HG02763 (cell line): ENCODE measurements around the gene STARD13.

ENCODE experiments used
- ATAC-seq: cut with Tn5 transposase; IDR thresholded peaks from one replicate; pipeline ENCODE4 v1.9.1; 2021; ENCODE audit warnings: mild to moderate bottlenecking, moderate library complexity; ENCODE audit not compliant: unreplicated experiment

STARD13 gene

DNA sequence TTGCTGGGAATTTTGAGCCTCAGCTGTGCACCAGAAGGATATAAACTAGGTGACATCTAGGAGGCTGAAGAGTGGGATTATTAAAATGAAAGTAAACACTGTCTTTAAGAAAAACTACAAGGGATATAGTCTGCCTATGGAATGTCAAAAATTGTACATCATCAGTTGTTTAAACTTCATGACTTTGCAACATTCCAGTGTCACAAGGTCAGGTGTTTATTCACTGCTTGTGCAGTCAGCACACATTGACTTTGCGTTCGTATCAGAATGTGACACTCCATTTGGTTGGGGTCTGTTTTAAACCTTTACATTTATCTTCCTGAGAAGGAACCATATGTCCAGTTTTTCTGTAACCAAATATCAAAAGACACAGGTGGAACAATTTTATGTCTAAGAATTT is 183.7 kb downstream of the STARD13 start:
- no peak for ATAC-seq

DNA sequence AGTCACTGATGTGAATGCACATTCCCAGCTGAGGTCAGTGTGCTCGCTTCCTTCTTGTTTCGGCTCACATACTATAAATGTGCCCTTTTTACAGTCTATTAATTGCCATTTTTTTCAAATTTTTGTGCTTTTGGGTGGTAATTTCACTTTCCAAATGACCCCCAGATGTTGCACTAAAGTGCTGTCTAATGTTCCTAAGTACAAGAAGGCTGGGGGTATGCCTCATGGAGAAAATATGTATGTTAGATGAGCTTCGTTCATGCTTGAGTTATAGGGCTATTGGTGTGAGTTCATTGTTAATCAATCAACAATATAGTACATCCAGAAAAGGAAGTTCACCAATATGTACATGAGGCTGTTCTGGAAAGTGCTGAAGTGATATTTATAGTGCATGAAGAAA is 184.7 kb downstream of the STARD13 start:
- ATAC-seq, result no peak

DNA sequence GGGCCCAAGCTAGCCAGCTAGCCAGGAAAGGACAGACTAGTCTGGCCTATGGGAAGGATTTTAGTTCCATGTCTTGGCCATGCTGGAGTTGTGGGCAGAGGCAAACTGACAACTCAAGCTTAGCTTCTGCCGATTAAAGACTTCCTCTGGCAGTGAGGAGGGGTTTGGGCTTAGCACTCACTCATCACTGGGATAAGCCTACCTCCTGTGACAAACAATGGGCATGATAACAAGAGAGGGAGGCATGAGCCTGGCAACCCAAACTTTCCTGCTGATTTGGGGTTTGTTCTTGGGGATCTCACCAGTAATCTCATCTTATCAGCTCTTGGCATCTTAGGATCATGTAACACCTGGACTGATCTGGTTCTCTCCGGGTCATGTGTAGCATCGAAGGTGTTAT is 185.7 kb downstream of the STARD13 start:
- no peak for ATAC-seq

DNA sequence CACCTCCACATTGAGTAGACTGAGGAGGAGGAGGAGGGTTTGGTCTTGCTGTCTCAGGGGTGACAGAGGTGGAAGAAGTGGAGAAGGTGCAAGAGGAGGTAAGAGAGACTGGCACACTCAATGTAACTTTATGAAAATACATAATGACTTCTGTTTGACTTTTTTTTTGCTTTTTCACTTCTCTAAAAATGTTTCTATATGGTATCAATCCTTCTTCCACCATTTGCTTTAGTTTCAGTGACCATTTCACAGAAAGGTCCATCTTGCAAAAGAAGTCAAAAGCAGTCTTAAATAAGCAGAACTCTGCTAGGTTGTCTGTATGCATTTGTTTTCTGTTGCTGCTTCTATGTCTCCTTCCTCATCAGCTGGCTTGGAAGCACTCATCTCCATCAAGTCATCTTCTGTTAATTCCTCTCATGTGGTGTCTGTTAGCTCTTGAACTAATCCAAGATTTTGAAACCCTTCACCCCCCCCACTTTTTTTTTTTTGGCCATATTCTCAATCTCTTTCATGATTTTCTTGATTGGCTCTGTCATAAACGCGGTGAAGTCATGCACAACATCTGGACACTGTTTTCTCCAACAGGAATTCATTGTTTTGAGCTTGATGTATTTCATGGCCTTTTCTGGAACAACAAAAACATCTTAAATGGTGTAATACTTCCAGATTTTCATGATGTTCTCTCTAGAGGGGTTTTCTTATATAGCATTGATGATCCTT is 188.5 kb downstream of the STARD13 start:
- ATAC-seq, result no peak

DNA sequence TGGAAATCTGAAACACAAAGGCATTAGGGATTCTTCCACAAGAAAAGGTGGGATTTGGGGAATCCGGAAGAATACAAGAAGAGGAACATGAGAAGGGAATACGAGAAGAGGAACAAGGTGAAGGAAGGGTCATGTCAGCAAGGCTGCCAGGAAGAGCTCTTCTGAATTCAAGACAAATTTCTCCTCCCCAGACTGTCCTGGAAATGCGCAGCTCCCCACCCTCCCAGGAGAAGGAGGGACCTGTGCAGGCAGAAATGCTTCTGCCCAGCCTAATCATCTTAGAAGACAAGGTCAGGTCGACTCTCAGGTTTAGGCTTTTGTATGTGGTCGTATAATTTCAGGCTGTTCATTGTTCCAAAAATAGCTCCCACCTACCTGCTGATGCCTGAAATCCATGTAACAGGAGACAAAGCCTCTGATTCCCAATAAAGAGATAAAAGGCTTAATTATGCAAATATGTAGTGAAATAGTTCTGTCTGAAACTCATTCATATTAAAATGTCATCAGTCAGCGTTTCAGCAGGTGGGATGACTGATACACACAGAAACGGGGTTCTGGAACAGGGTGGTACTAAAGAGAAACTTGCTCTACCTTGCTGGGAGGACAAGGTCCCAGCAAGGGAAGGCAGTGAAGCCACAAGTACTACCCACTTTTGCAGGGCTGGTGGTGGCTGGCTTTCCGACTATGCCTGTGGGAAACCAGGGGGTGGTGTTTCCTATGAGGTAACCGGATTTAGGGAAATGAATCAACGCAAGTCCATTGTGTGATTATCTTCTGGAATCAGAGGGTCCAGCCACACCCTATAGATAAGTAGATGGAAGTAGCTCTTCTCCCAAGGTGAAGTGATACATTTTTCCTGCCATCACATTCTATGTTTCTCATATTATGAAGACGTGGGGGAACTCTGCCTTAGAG is 193.2 kb downstream of the STARD13 start:
- no peak for ATAC-seq

DNA sequence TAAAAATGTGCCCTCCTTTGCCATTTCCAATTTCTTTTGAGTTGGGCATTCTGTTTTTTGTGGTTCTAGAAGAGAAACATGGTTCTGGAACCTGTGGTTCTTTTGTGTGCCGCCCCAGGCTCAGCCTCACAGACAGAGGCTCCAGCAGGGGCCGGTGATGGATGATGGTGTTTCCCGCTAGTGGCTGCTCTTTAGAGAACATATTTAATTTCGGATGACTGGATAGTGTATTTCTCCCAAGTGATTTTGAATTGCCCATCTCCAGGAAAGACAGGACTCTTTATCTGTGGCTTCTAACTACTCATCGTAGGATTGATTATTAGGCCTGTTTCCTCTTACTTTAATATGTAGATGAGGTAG is 194.2 kb downstream of the STARD13 start:
- no peak for ATAC-seq

DNA sequence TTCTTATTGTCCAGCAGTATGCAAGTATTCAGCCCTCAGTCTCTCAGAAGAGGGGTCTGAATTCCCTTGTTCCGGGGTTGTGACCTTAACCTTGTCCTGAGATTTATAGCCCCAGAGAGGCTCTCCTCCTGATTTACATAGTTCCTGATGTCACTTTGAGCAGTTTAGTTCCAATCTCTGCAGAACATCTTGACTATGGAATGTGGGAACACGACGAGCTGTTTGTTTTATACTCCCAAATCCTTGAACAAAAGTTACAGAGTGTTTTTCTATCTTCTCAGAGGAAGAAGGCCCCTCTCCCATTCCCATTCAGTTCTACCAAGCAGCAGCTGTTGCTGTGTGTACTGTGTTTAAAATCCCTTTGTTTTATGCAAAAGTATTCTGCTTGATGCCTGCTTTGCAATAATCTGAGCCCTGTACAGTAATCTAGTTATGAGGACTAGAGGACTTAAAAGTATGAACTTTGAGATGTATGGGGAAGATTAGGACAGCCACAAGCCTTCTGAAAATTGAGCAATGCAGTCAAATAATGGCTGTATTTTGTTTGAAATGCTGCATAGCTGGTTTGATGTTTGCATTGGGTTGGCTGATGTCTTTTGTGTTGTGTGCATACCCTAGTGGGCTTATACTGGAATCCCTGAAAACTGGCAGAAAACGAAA is 194.7 kb downstream of the STARD13 start:
- ATAC-seq, result no peak

DNA sequence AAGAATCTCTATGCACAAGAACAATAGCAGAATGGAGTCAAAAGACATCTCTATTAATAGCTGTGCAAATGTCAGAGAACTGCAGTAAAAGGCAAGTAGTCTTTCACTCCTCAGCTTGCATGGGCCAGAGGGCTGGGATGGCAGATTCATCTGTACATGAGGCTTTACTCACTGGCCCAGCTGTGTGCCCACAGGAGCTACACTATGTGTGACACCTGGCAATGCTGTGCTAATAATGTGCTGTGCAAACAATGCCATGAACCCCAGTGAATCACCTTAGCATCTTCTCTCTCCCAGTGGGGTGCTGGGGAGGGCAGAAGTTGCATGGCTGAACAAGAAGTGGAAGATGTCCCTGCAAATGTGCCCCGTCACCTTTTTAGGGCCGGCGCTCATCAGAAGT is 196.2 kb downstream of the STARD13 start:
- no peak for ATAC-seq

DNA sequence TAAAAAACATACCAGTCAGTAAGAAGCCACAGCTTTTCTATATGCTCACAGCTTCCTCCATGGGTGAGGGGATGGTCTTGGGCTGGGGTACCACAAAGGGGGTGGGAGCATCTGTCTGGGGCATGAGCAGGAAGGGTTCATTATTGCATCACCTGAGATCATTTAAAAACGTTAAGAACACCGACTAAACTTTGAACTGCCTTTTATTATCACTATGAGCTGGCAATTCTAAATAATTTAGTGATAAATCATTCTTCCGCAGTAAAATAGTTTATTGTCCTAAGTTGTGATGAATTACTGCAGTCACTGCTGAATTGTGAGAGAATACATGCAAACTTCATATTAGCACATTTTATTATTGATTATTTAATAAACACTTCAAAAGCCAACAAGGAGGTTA is 197.8 kb downstream of the STARD13 start:
- ATAC-seq, result no peak

DNA sequence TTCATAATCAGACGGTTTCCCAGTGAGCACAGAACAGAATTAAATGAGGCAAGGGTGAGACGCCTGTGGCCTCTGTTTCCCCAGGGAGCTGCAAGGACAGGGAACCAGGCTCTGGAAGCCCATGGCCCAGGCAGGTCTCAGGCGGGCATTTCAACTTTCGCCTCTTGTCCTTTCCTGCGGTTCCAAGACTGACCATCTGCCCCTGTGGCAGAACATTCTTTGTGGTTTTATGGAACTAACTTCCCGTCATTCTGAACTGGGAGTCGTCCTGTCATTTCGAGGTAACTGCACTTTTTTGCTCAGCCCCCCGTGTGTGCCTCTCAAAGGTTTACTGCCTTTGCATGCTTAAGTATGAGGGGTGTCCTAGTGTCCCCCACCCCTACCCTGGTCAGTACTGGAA is 198.5 kb downstream of the STARD13 start:
- no peak for ATAC-seq

DNA sequence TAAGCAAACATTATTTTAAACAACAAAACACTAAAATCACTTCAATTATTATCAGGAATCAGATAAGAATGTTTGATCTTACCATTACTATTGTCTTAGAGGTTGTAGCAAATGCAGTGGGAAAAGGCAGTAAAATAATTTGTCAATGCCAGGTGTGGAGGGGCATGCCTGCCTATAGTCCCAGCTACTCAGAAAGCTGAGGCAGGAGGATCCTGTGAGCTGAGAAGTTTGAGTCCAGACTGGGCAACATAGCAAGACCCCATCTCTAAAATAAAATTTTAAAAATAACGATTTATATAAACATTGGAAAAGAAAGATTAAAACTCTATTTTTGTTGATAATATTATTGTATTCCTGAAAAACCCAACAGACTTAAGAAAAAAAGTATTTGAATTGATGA is 202.5 kb downstream of the STARD13 start:
- no peak for ATAC-seq

DNA sequence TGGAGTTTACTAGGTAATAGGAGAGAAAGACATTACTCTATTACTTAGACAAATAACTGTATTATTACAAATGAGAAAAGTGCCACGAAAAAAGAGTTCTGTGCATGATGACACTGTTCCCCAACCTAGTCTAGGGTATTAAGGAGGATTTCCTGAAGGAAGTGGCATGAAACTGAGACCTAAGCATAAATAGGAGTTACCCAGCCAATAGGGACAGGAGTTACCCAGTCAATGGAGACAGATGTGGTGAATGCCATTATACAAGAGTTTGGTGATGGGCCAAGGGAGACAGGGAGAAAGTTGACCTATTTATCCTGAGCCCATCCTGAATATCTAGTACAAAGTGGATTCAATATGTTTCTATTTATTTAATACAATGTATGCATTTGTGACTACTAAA is 203.9 kb downstream of the STARD13 start:
- ATAC-seq, result no peak

DNA sequence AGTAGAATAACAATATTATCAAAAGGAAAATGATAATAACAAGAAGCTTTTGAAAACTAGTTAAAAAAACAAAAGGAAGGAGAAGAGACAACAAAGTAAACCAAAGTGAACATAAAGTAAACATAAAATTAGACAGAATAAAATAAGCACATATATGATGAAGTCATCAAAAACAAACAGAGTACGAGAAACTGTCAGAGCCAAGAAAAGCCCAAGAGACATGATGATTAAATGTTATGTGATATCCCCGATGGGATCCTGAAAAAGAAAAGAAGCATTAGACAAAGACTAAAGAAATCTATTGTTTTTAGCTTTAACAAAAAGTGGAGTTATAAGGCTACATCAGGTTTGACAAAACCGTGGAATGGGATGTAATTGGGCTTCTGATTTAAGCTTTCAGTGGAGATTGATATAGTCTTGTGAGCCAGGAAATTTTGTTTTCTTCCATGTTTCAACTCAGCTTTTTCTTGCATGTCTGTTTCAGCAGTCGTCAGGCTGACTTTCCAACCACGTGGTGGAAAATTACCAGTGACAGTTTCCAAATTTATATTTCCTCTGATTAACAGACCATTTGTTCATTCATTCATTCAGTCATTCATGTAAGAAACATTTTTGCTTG is 204.5 kb downstream of the STARD13 start:
- no peak for ATAC-seq

DNA sequence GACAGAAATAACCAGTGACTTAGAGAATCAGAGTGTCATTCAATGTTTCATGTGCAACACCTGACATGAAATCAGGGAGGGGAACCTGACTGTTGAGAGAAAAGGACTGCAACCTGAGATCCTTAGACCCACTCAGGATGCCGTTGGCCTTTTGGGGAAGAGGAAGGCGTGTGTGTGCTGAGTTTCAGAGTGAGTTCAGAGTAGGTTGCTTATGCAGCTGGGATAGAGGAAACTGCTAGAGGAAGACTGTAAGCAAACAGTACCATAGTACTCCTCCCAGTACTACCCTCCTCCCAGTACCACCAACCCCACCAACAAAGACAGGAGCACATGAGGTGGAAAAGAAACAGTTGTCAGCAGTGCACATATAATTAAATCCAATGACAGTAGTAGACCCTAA is 205.6 kb downstream of the STARD13 start:
- no peak for ATAC-seq

DNA sequence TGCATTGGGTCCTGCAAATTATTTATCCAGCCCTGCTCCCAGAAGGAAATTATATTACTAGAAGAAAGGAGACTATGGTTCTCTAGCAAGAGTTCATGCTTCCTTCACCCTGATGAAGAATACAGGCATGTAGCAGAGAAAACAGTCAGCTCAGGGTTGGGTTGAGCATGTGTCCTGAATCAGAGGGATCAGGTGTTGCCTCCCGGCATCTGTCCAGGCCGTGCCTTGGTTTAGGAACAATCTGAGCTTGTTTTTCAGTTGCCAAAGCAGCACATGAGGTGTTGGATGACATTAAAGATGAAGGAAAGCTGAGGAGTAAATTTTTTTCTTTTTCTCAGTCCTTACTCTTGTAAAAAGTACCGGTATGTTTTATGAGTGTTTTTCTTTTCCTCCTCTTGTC is 207.3 kb downstream of the STARD13 start:
- ATAC-seq, result no peak

DNA sequence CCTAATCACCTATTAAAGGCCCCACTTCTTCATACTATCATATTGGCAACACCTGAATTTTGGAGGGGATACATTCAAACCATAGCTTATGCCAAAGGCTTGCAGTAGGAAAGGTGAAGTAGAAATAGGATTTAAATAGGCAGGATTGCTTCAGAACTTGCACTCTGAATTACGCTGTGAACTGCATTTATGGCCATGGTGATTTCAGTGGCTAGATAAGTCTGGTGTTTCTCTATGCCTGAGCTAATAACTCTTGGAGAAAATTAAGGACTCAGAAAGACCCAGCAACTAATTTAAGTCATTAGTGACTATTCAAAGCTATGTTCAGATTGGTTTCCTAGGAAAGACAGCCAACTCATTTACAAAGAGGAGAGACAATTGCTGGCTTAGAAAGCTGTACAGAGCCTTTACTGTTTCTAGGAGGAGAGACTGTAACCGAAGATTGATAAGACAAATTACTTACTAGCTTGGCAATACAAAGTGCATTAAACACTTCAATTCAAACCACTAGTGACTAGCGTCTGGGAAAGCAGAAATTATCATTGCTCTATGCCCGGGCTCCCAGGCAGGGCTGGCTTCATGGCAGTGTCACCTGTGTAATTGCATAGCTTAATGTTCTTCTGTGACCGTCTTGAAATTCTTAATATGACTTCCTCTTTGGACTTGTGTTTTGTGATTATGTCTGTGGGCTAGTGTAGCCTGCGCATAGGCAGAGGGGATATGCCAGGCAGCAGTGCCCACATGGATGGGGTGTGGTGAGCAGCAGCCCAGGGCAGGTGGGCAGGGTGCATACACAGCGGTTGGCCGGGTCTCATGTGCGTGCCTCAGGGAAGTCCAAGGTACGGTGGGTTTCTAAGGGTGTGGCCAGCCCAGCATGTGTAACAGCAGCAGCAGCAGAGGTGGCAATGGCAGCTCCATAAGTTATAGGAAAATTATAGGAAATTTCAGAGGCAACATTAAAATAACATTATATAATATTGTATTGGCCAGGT is 209.3 kb downstream of the STARD13 start:
- ATAC-seq, result no peak

DNA sequence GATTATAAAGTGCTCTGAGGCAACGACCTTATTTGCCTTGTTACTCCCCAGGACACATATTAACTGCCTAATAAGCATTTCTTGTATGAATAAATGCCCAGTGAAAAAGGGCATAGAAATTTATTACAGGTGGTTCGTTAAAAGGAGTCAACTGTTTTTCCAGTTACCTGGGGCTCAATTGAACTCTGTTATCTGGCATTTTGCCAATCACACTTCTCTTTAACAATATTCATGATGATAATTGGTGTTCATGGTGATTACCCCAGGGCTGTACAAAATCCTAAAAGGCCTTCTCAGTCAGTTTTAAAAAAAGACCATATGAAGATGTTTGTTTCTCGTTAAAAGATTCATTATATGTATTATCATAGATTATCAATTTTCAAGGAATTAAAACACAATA is 212.2 kb downstream of the STARD13 start:
- no peak for ATAC-seq

DNA sequence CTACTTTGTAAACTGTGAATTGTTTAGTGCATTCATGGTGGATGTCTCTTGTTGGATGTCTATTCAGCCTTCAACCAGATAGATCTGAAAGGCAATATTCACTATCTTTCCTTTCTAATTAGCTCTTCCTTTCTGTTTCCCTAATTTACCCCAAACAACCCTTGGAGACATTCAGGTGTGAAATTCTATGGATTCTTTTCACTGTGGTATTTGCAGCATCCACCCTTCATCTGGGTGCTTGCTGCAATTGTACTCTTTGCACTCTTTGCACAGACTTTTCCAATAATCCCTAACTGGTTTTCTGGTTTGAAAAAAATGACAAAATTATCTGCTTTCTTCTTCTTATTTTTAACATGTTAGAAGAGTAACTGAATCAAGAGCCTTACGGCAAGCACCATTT is 212.8 kb downstream of the STARD13 start:
- no peak for ATAC-seq

DNA sequence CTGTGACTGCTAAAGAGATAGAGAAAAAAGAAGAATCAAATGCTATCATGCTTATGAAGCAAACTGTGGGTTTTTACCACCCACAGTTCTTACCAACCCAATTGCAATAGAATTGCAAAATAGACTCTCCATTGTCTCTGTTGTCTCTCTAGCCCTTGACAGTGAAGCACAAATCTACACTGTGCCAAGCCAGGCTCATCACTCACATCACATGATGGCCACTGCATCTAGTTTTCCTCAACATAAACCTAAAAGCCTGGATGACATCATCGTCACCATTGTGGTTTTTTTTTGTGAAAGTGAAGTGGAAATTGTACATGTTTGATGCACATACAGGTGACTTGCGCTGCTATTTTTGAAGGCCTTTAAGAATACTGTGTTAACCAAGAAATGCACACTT is 213.3 kb downstream of the STARD13 start:
- no peak for ATAC-seq

DNA sequence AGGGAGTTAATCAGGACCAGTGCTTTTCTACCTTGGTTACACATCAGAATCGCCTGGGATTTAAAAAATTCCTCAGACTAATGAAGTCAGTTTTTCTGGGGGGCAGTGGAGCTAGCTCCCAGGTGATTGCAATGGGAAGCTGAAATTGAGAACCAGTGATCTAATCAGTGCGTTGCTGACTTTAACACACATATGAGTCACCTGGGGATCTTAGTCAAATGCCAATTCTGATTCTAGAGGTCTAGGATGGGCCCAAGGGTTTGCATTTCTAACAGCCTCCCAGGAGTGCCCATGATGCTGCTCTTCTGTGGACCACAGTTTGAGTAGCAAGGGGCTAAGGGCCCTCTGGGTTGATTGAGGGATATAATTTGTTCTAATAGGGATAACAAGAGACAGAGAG is 214.8 kb downstream of the STARD13 start:
- no peak for ATAC-seq
